Neuronal stem cell (in vitro differentiated cells): ENCODE measurements around the gene NTF3.

Experiments used
- DNase-seq: peaks from one replicate; pipeline ENCODE4 v3.0.0-alpha.2; 2013; ENCODE audit warnings: low spot score
- H2AFZ ChIP-seq: one replicate; pipeline ENCODE4 v1.6.1; 2013; ENCODE audit warnings: mild to moderate bottlenecking, low read length, inconsistent platforms
- H2AK5ac ChIP-seq: 2 replicates; pipeline ENCODE4 v1.6.1; 2013; ENCODE audit warnings: low read depth, mild to moderate bottlenecking, inconsistent platforms, low read length, moderate library complexity, mixed read lengths
- H2BK120ac ChIP-seq: 2 replicates; pipeline ENCODE4 v1.6.1; 2013; ENCODE audit warnings: low read depth, mild to moderate bottlenecking, inconsistent platforms, low read length, moderate library complexity, mixed read lengths
- H2BK12ac ChIP-seq: one replicate; pipeline ENCODE4 v1.6.1; 2013; ENCODE audit warnings: low read length, inconsistent platforms
- H2BK15ac ChIP-seq: 2 replicates; pipeline ENCODE4 v1.6.1; 2013; ENCODE audit warnings: mild to moderate bottlenecking, low read length, inconsistent platforms, mixed read lengths
- H2BK5ac ChIP-seq: one replicate; pipeline ENCODE4 v1.6.1; 2013; ENCODE audit warnings: inconsistent platforms, mild to moderate bottlenecking, low read length, moderate library complexity
- H3K14ac ChIP-seq: one replicate; pipeline ENCODE4 v1.6.1; 2013; ENCODE audit warnings: low read length, inconsistent platforms
- H3K18ac ChIP-seq: 2 replicates; pipeline ENCODE4 v1.6.1; 2013; ENCODE audit warnings: low read length, inconsistent platforms
- H3K23ac ChIP-seq: 2 replicates; pipeline ENCODE4 v1.6.1; 2013; ENCODE audit warnings: low read depth, mild to moderate bottlenecking, mixed read lengths, low read length, inconsistent platforms; ENCODE audit not compliant: poor library complexity
- H3K27ac ChIP-seq: replicated peaks from 3 replicates; pipeline ENCODE4 v1.5.1; 2013; ENCODE audit warnings: low read length, inconsistent platforms
- H3K27me3 ChIP-seq, 3 experiments: 2 replicates each; pipeline ENCODE4 v1.6.1; 2013; ENCODE audit warnings: low read length in 3 of 3, mild to moderate bottlenecking in 2 of 3, inconsistent platforms in 1 of 3, low read depth in 1 of 3, mixed read lengths in 1 of 3, moderate library complexity in 1 of 3; ENCODE audit not compliant: control insufficient read depth in 3 of 3, insufficient read depth in 3 of 3
- H3K36me3 ChIP-seq, 2 donors: replicated peaks in 1 of 2; 2 replicates each; pipeline ENCODE4 v1.6.1; 2013; ENCODE audit warnings: low read length in 2 of 2; ENCODE audit not compliant: control insufficient read depth in 2 of 2, insufficient read depth in 2 of 2
- H3K4ac ChIP-seq: 2 replicates; pipeline ENCODE4 v1.6.1; 2013; ENCODE audit warnings: inconsistent platforms, mild to moderate bottlenecking, low read length, moderate library complexity
- H3K4me1 ChIP-seq, 2 donors: 1 replicate in 1 of 2; 2 replicates in 1 of 2; pipeline ENCODE4 v1.6.1; 2013; ENCODE audit warnings: low read length in 2 of 2, low read depth in 1 of 2; ENCODE audit not compliant: control insufficient read depth in 2 of 2, insufficient read depth in 1 of 2
- H3K4me2 ChIP-seq: one replicate; pipeline ENCODE4 v1.6.1; 2013; ENCODE audit warnings: mild to moderate bottlenecking, low read length, inconsistent platforms; ENCODE audit not compliant: insufficient read depth, poor library complexity, severe bottlenecking
- H3K4me3 ChIP-seq, 2 donors: 2 replicates each; pipeline ENCODE4 v1.5.1; 2013; ENCODE audit warnings: low read length in 2 of 2, mild to moderate bottlenecking in 2 of 2, inconsistent platforms in 1 of 2, moderate library complexity in 1 of 2
- H3K79me1 ChIP-seq: one replicate; pipeline ENCODE4 v1.6.1; 2013; ENCODE audit warnings: low read depth, mild to moderate bottlenecking, inconsistent platforms, low read length, moderate library complexity
- H3K9ac ChIP-seq: one replicate; pipeline ENCODE4 v1.6.1; 2013; ENCODE audit warnings: mild to moderate bottlenecking, low read depth, low read length, inconsistent platforms; ENCODE audit not compliant: poor library complexity
- H3K9me3 ChIP-seq, 2 donors: replicated peaks in 1 of 2; 2 replicates each; pipeline versions ENCODE3 to v1.6.1; 2013; ENCODE audit warnings: low read length in 2 of 2, mild to moderate bottlenecking in 2 of 2, inconsistent platforms in 1 of 2, low read depth in 1 of 2, mixed read lengths in 1 of 2, moderate library complexity in 1 of 2; ENCODE audit not compliant: control insufficient read depth in 2 of 2, insufficient read depth in 1 of 2
- H4K8ac ChIP-seq: one replicate; pipeline ENCODE4 v1.6.1; 2013; ENCODE audit warnings: low read depth, mild to moderate bottlenecking, inconsistent platforms, low read length, moderate library complexity
- H4K91ac ChIP-seq: one replicate; pipeline ENCODE4 v1.6.1; 2013; ENCODE audit warnings: low read length, low read depth, mild to moderate bottlenecking, inconsistent platforms; ENCODE audit not compliant: poor library complexity
- WGBS, 2 donors: extraction: QIAGEN DNeasy Blood & Tissue Kit; methylation state at CpG; one replicate each; pipeline ENCODE4 v1.1.7; 2013; ENCODE audit warnings: missing lambda C conversion rate in 2 of 2, mixed read lengths in 1 of 2; ENCODE audit not compliant: insufficient read length in 2 of 2, insufficient replicate concordance in 1 of 2; ENCODE audit errors: extremely low coverage in 2 of 2; 5-methylcytosine and 5-hydroxymethylcytosine counted together

Gene NTF3

GRCh38 chr12:5391653-5392052 is 40.3 kb upstream of the NTF3 start:
- H3K36me3 ChIP-seq: no peaks in the 10 kb centered on the region
- H2BK12ac ChIP-seq: no peak overlapping the region
- no peak overlapping the region for H2BK120ac ChIP-seq
- H3K9me3 ChIP-seq: no peaks in the 10 kb centered on the region
- H3K4me2 ChIP-seq: no peak overlapping the region
- H3K79me1 ChIP-seq: no peaks in the 10 kb centered on the region
- no peak overlapping the region for H2BK5ac ChIP-seq
- H3K4ac ChIP-seq: no peak overlapping the region
- H4K8ac ChIP-seq: no peak overlapping the region
- no peak overlapping the region for H3K9ac ChIP-seq
- no peak overlapping the region for H4K91ac ChIP-seq
- H3K14ac ChIP-seq: no peak overlapping the region
- no peaks in the 10 kb centered on the region for H3K4me1 ChIP-seq
- H2AK5ac ChIP-seq: no peak overlapping the region
- WGBS, 2 donors: no CpG with 5 or more reads among the region's 2 CpGs
- H2BK15ac ChIP-seq: no peak overlapping the region
- no peak overlapping the region for H3K4me3 ChIP-seq
- H3K27me3 ChIP-seq: no peaks in the 10 kb centered on the region
- H2AFZ ChIP-seq: no peak overlapping the region
- no peak overlapping the region for H3K18ac ChIP-seq
- H3K23ac ChIP-seq: no peak overlapping the region
- H3K27ac ChIP-seq: no peak overlapping the region
- no peak for DNase-seq

- Histone ChIP-seq H3K9ac (no peak overlapping the region), H2BK12ac (no peak overlapping the region), H3K4me1 (no peaks in the 10 kb centered on the region), H3K23ac (no peak overlapping the region), H3K4ac (no peak overlapping the region), H2BK120ac (no peak overlapping the region), H4K8ac (no peak overlapping the region), H3K79me1 (no peaks in the 10 kb centered on the region), H3K4me2 (no peak overlapping the region), H2AFZ (no peak overlapping the region), H2AK5ac (no peak overlapping the region), H2BK15ac (no peak overlapping the region), H3K4me3 (no peak overlapping the region), H3K27ac (no peak overlapping the region), H3K9me3 (no peaks in the 10 kb centered on the region), H3K36me3 (no peaks in the 10 kb centered on the region), H3K18ac (no peak overlapping the region), H4K91ac (no peak overlapping the region), H3K27me3 (no peaks in the 10 kb centered on the region), H3K14ac (no peak overlapping the region), H2BK5ac (no peak overlapping the region)
- DNase-seq: no peak
- WGBS, 2 donors: no CpG with 5 or more reads among the region's 5 CpGs
Measured at GRCh38 chr12:5392961-5393360, 38.9 kb upstream of the NTF3 start.

DNA sequence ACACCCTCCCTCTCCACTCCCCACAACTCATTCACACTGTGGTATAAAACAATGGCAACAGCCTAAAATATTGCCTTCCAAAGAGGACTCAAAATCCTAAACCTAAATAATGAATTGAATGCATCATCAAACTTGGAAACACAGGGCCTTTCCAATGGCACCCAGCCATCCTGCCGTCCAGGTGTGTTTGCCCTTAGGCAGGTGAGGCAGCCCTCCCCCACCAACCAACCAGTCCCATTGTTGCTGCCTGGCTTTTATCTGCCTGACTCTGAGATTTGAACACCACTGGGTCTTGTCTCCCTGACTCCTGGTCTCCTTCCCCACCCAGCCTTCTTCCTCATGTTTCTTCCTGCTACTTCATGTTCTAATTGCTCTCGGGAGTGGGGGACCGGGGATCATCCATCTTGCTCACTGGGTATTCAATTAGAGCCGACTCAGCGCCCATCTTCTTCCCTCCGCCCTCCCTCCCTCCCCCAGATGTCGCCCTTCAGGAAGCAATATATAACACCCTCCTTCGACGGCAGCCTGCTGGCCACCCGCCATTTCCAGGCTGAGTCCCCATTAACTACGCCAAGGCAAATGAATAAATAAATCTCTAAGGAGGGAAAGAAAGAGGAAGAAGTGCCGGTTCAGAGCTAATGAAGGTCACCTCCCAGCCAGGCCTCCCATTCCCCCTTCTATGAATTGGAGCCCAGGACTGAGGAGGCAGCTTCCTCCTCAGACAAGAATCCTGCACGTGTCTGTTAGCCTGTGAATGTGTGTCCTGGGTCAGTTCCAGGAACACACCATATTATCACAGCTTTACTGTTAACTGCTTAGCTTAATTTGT is 36.3 kb upstream of the NTF3 start:
- H3K14ac ChIP-seq: no peak overlapping the region
- H2AK5ac ChIP-seq: no peak overlapping the region
- no peaks in the 10 kb centered on the region for H3K9me3 ChIP-seq
- H3K4me3 ChIP-seq: no peak overlapping the region
- H2AFZ ChIP-seq: no peak overlapping the region
- no peaks in the 10 kb centered on the region for H3K4me1 ChIP-seq
- H3K27ac ChIP-seq: no peak overlapping the region
- H3K9ac ChIP-seq: no peak overlapping the region
- H3K36me3 ChIP-seq: no peaks in the 10 kb centered on the region
- no peak overlapping the region for H2BK5ac ChIP-seq
- no CpG with 5 or more reads among the region's 13 CpGs for WGBS, 2 donors
- no peak overlapping the region for H3K18ac ChIP-seq
- DNase-seq: no peak
- no peaks in the 10 kb centered on the region for H3K27me3 ChIP-seq
- H3K79me1 ChIP-seq: no peaks in the 10 kb centered on the region
- no peak overlapping the region for H3K23ac ChIP-seq
- no peak overlapping the region for H4K8ac ChIP-seq
- H2BK120ac ChIP-seq: no peak overlapping the region
- H2BK15ac ChIP-seq: no peak overlapping the region
- no peak overlapping the region for H3K4ac ChIP-seq
- H3K4me2 ChIP-seq: no peak overlapping the region
- no peak overlapping the region for H2BK12ac ChIP-seq
- H4K91ac ChIP-seq: no peak overlapping the region

- H2BK5ac ChIP-seq: no peak overlapping the region
- no peaks in the 10 kb centered on the region for H3K36me3 ChIP-seq
- WGBS, 2 donors: no CpG with 5 or more reads among the region's 1 CpG
- H2BK15ac ChIP-seq: no peak overlapping the region
- H3K4me2 ChIP-seq: no peak overlapping the region
- DNase-seq: no peak
- H2BK12ac ChIP-seq: no peak overlapping the region
- no peak overlapping the region for H3K27ac ChIP-seq
- no peaks in the 10 kb centered on the region for H3K27me3 ChIP-seq
- no peaks in the 10 kb centered on the region for H3K79me1 ChIP-seq
- H2AK5ac ChIP-seq: no peak overlapping the region
- no peak overlapping the region for H4K91ac ChIP-seq
- no peak overlapping the region for H3K4me3 ChIP-seq
- no peak overlapping the region for H2BK120ac ChIP-seq
- no peak overlapping the region for H2AFZ ChIP-seq
- H3K4me1 ChIP-seq: no peaks in the 10 kb centered on the region
- H3K9ac ChIP-seq: no peak overlapping the region
- H3K23ac ChIP-seq: no peak overlapping the region
- no peak overlapping the region for H3K4ac ChIP-seq
- no peaks in the 10 kb centered on the region for H3K9me3 ChIP-seq
- no peak overlapping the region for H4K8ac ChIP-seq
- H3K18ac ChIP-seq: no peak overlapping the region
- no peak overlapping the region for H3K14ac ChIP-seq
Measured at GRCh38 chr12:5396541-5396940, 35.4 kb upstream of the NTF3 start.
